ENCODE data around the gene MPDU1.

GRCh38 chr17:7541074-7541621 lies 42.5 kb upstream of the MPDU1 start:
- no peak for TF ChIP-seq CTCF (IDR thresholded peaks at IDR 0.05)
- no peak for TF ChIP-seq POLR2A (IDR thresholded peaks at IDR 0.05)

All from Peyer's patch (tissue), 4 donors.